Hepatocyte (in vitro differentiated cells): ENCODE measurements around the gene PAFAH1B1. TPM values are rescaled to one million over a fixed set of nuclear protein-coding genes. Genes with fewer than 3 reads are reported as not detected.
A peak's percentile ranks its signal among the peaks of the same experiment; 100 is the strongest.
"Not testable (repeated sequence)": the region's sequence is repeated elsewhere in the genome, so short reads cannot be mapped to it uniquely, and the experiment has no call there.

Experiments used
- DNase-seq: peaks from one replicate; pipeline ENCODE4 v3.0.0-alpha.2; 2016; ENCODE audit warnings: low spot score
- H2AFZ ChIP-seq: fragments of 200-600 bp; sonication (generic); 2 replicates; pipeline ENCODE4 v1.6.0; 2016; ENCODE audit warnings: antibody characterized with exemption, mild to moderate bottlenecking
- H3K27ac ChIP-seq: fragments of 200-600 bp; sonication (generic); 2 replicates; pipeline ENCODE4 v1.5.1; 2016; ENCODE audit warnings: mild to moderate bottlenecking
- H3K27me3 ChIP-seq: fragments of 200-600 bp; sonication (generic); 2 replicates; pipeline ENCODE4 v1.6.1; 2016
- H3K36me3 ChIP-seq: fragments of 200-600 bp; sonication (generic); replicated peaks from 2 replicates; pipeline ENCODE4 v1.5.1; 2016; ENCODE audit warnings: low read depth; ENCODE audit not compliant: insufficient read depth
- H3K4me1 ChIP-seq: fragments of 200-600 bp; sonication (generic); 2 replicates; pipeline ENCODE4 v1.5.1; 2016; ENCODE audit warnings: mild to moderate bottlenecking, moderate library complexity; ENCODE audit not compliant: insufficient read depth
- H3K4me2 ChIP-seq: fragments of 200-600 bp; sonication (generic); 2 replicates; pipeline ENCODE4 v1.6.0; 2016
- H3K4me3 ChIP-seq: fragments of 200-600 bp; sonication (generic); 2 replicates; pipeline ENCODE4 v1.5.1; 2016; ENCODE audit warnings: mild to moderate bottlenecking
- H3K79me2 ChIP-seq: fragments of 200-600 bp; sonication (generic); 2 replicates; pipeline ENCODE4 v1.6.0; 2017; ENCODE audit warnings: mild to moderate bottlenecking
- H3K9me2 ChIP-seq: fragments of 200-600 bp; sonication (generic); replicated peaks from 2 replicates; pipeline ENCODE4 v1.6.0; 2017; ENCODE audit warnings: mild to moderate bottlenecking; ENCODE audit not compliant: insufficient read depth
- H3K9me3 ChIP-seq: fragments of 200-600 bp; sonication (generic); 2 replicates; pipeline ENCODE4 v1.5.1; 2016; ENCODE audit warnings: low read depth, mild to moderate bottlenecking
- H4K20me1 ChIP-seq: fragments of 200-600 bp; sonication (generic); 2 replicates; pipeline ENCODE4 v1.6.0; 2016; ENCODE audit warnings: mild to moderate bottlenecking; ENCODE audit not compliant: insufficient read depth, poor library complexity, severe bottlenecking
- CTCF ChIP-seq: fragments of 200-600 bp; sonication (generic); IDR thresholded peaks from 2 replicates; pipeline ENCODE4 v1.5.1; 2016; ENCODE audit warnings: antibody characterized with exemption, mild to moderate bottlenecking; ENCODE audit not compliant: poor library complexity
- EZH2 ChIP-seq: fragments of 200-600 bp; sonication (generic); IDR thresholded peaks from 2 replicates; pipeline ENCODE4 v1.6.1; 2016; ENCODE audit warnings: antibody characterized with exemption, mild to moderate bottlenecking, borderline replicate concordance
- EZH2phosphoT487 ChIP-seq: fragments of 200-600 bp; sonication (generic); IDR thresholded peaks from one replicate; pipeline ENCODE4 v1.6.1; 2018; ENCODE audit warnings: antibody characterized with exemption, mild to moderate bottlenecking, low read depth, moderate library complexity; ENCODE audit not compliant: unreplicated experiment, severe bottlenecking
- WGBS: methylation state at CpG from one replicate; pipeline ENCODE4 v1.1.6; 2016; ENCODE audit warnings: low lambda C conversion rate; ENCODE audit errors: missing lambda C conversion rate; 5-methylcytosine and 5-hydroxymethylcytosine counted together
- polyA plus RNA-seq: library from polyadenylated mRNA; unstranded; fragments of >200 nt; fragmentation: Nextera tagmentation; extraction: Ambion mirVana; gene quantifications from 2 replicates; pipeline ENCODE4 v1.2.1, GENCODE V29; 2016
- total RNA-seq: library from RNA; depleted of rRNA; stranded (reverse); fragments of >200 nt; gene quantifications from 2 replicates; pipeline ENCODE4 v1.2.3, GENCODE V29; 2014

The PAFAH1B1 gene
- total RNA-seq = 91.8 and 98.5 TPM in 2 replicates
- 37.5 and 47.0 TPM in 2 replicates for polyA plus RNA-seq

GRCh38 chr17:2592971-2593820 is at the start of gene PAFAH1B1:
Gene PAFAH1B1, plus strand, starts transcription at chr17:2593654. Its CDS starts 44,635 bp downstream, at chr17:2638289.
- peak within 1 kb of the TSS; percentile 97 for H3K4me2 ChIP-seq
- WGBS = 3% methylated on average over 27 of the region's 86 CpGs
- H3K36me3 ChIP-seq = no peaks in the 10 kb centered on the region
- peak within 1 kb of the TSS; percentile 100 for H2AFZ ChIP-seq
- TF ChIP-seq EZH2 = no peak
- TF ChIP-seq EZH2phosphoT487 = no peak
- no peak for TF ChIP-seq CTCF
- H3K79me2 ChIP-seq = peaks cover 45% of the 10 kb centered on the region
- no peaks in the 10 kb centered on the region for H3K9me3 ChIP-seq
- no peaks in the 10 kb centered on the region for H3K9me2 ChIP-seq
- H4K20me1 ChIP-seq = peaks cover 40% of the 10 kb centered on the region
- H3K4me1 ChIP-seq = peaks cover 14% of the 10 kb centered on the region
- DNase-seq = peak; percentile 97
- H3K27me3 ChIP-seq = no peaks in the 10 kb centered on the region
- peak within 1 kb of the TSS; percentile 99 for H3K4me3 ChIP-seq
- H3K27ac ChIP-seq = peak within 1 kb of the TSS; percentile 100

GRCh38 chr17:2545393-2545792 is 48.1 kb upstream of the PAFAH1B1 start:
- no peak overlapping the region for H3K4me2 ChIP-seq
- no peaks in the 10 kb centered on the region for H3K9me2 ChIP-seq
- H4K20me1 ChIP-seq = no peaks in the 10 kb centered on the region
- H3K4me3 ChIP-seq = no peak overlapping the region
- WGBS = 64% methylated on average over 7 of the region's 7 CpGs
- H3K79me2 ChIP-seq = no peaks in the 10 kb centered on the region
- H3K27me3 ChIP-seq = no peaks in the 10 kb centered on the region
- no peaks in the 10 kb centered on the region for H3K4me1 ChIP-seq
- no peaks in the 10 kb centered on the region for H3K9me3 ChIP-seq
- no peaks in the 10 kb centered on the region for H3K36me3 ChIP-seq
- H2AFZ ChIP-seq = no peak overlapping the region
- TF ChIP-seq EZH2 = no peak
- TF ChIP-seq EZH2phosphoT487 = no peak
- no peak for TF ChIP-seq CTCF
- DNase-seq = peak; percentile 20
- H3K27ac ChIP-seq = no peak overlapping the region

- Histone ChIP-seq H3K4me1 (no peaks in the 10 kb centered on the region), H3K9me2 (no peaks in the 10 kb centered on the region), H3K79me2 (no peaks in the 10 kb centered on the region), H3K4me2 (no peak overlapping the region), H3K27ac (no peak overlapping the region), H3K4me3 (no peak overlapping the region), H3K27me3 (no peaks in the 10 kb centered on the region), H2AFZ (no peak overlapping the region), H3K9me3 (no peaks in the 10 kb centered on the region), H4K20me1 (no peaks in the 10 kb centered on the region), H3K36me3 (no peaks in the 10 kb centered on the region)
- DNase-seq = peak; percentile 32
- TF ChIP-seq EZH2phosphoT487 (no peak), CTCF (no peak), EZH2 (no peak)
- 84% methylated on average over 9 of the region's 9 CpGs for WGBS
These were observed 46.3 kb upstream of the PAFAH1B1 start for GRCh38 chr17:2547176-2547575.

- not testable (repeated sequence) for H3K27ac ChIP-seq, H2AFZ ChIP-seq, H3K9me2 ChIP-seq, H4K20me1 ChIP-seq, H3K79me2 ChIP-seq, H3K4me2 ChIP-seq, H3K36me3 ChIP-seq, H3K9me3 ChIP-seq, H3K27me3 ChIP-seq, H3K4me1 ChIP-seq, H3K4me3 ChIP-seq, DNase-seq
- WGBS = 88% methylated on average over 9 of the region's 9 CpGs
These were observed 45.4 kb upstream of the PAFAH1B1 start for GRCh38 chr17:2548026-2548425.
